Lung (tissue), 12 donors: ENCODE data around the gene PDZD2. TPM values are rescaled to one million over a fixed set of nuclear protein-coding genes. Genes with fewer than 3 reads are reported as not detected.

Source experiments
- ATAC-seq: fragments of 200-7000 bp; cut with Tn5 transposase; one replicate; pipeline ENCODE4 v1.9.1; 2020; ENCODE audit warnings: moderate number of reproducible peaks; ENCODE audit not compliant: insufficient read depth, low FRiP score
- DNase-seq, 3 donors: peaks; one replicate each; pipeline ENCODE4 v3.0.0-alpha.2; 2013 to 2017
- H3K27ac ChIP-seq, 2 donors: one replicate each; pipeline ENCODE4 v1.5.1; 2013; ENCODE audit warnings: mild to moderate bottlenecking in 2 of 2, moderate library complexity in 2 of 2, control low read depth in 1 of 2, inconsistent platforms in 1 of 2, low read depth in 1 of 2, low read length in 1 of 2
- H3K27me3 ChIP-seq, 3 donors: one replicate each; pipeline ENCODE4 v1.5.1; 2013; ENCODE audit warnings: low read length in 2 of 3; ENCODE audit not compliant: control insufficient read depth in 3 of 3, insufficient read depth in 3 of 3
- H3K36me3 ChIP-seq, 4 donors: one replicate each; pipeline ENCODE4 v1.5.1; 2013; ENCODE audit warnings: low read length in 4 of 4, mild to moderate bottlenecking in 1 of 4, moderate library complexity in 1 of 4; ENCODE audit not compliant: control insufficient read depth in 4 of 4, insufficient read depth in 4 of 4
- H3K4me1 ChIP-seq, 5 donors: one replicate each; pipeline ENCODE4 v1.5.1; 2013; ENCODE audit warnings: low read length in 5 of 5, mild to moderate bottlenecking in 2 of 5, moderate library complexity in 1 of 5; ENCODE audit not compliant: control insufficient read depth in 5 of 5, insufficient read depth in 5 of 5
- H3K4me3 ChIP-seq: one replicate; pipeline ENCODE4 v1.5.1; 2013; ENCODE audit warnings: mild to moderate bottlenecking, control low read depth, moderate library complexity
- H3K9ac ChIP-seq, 2 donors: one replicate each; pipeline ENCODE4 v1.5.1; 2013; ENCODE audit warnings: low read length in 2 of 2, control low read depth in 1 of 2; ENCODE audit not compliant: insufficient read depth in 1 of 2
- H3K9me3 ChIP-seq, 4 donors: one replicate each; pipeline ENCODE4 v1.5.1; 2013; ENCODE audit warnings: low read length in 3 of 4, mild to moderate bottlenecking in 1 of 4, moderate library complexity in 1 of 4; ENCODE audit not compliant: control insufficient read depth in 4 of 4, insufficient read depth in 3 of 4
- CTCF ChIP-seq: IDR thresholded peaks from 2 replicates; pipeline ENCODE4 v1.5.1; 2012; ENCODE audit warnings: mild to moderate bottlenecking; ENCODE audit errors: control extremely low read depth, extremely low read depth
- WGBS, 2 donors: extraction: QIAGEN DNeasy Blood & Tissue Kit; methylation state at CpG; one replicate each; pipeline ENCODE4 v1.1.7; 2013; 5-methylcytosine and 5-hydroxymethylcytosine counted together
- polyA plus RNA-seq, 2 donors: library from polyadenylated mRNA; stranded (reverse); fragments of 200-250 nt; gene quantifications; one replicate each; pipeline ENCODE4 v1.2.1, GENCODE V29; 2013
- total RNA-seq, 2 donors: library from RNA; depleted of rRNA in 1 of 2; stranded (reverse); fragments of >200 nt in 1 of 2; gene quantifications; one replicate each; pipeline ENCODE4 v1.2.1, GENCODE V29; 2014 to 2021
- donor health status: control.
- donor health status: control.
- donor health status: Bipolar disorder and iron deficiency.
- donor health status: healthy.
- donor health status: DM: yes; HTN: yes; CAD: no.

The PDZD2 gene
- total and polyA plus RNA-seq, 4 donors: 9.2 to 56.3 (median 24.8) TPM

DNA sequence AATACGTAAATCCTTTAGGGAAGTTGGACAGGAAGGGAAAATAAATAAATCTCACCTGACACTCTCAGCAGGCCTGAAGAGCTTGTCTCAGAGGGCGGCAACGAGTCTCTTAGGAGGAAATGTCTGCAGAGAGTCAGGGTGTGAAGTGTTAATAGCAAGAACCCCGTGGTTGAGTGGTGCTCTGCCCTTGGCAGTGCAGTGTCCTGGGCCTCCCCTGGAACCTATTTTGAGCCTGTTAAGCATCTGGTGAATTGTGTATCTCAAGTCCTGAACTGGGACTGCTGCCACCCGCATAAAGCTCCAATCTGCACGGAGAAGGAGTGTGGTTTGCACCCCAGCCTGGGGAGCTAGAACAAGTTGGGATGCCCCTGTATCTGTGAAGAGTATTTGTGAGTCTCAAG, 323.4 kb downstream of the PDZD2 start:
- Histone ChIP-seq H3K27me3 (no peaks in the 10 kb centered on the region), H3K4me3 (no peak overlapping the region), H3K9ac (no peak overlapping the region), H3K36me3 (no peaks in the 10 kb centered on the region), H3K9me3 (no peaks in the 10 kb centered on the region), H3K4me1 (peaks cover 0 to 28% (median 15%) of the 10 kb centered on the region in 5 donors), H3K27ac (peak overlapping the region; percentile 83 to 86)
- DNase-seq (peak in 1 of 3 donors; percentile 45), ATAC-seq (peak; percentile 74)
- WGBS, 2 donors: 25 to 40% methylated on average over 6 of the region's 6 CpGs
- no peak for TF ChIP-seq CTCF

DNA sequence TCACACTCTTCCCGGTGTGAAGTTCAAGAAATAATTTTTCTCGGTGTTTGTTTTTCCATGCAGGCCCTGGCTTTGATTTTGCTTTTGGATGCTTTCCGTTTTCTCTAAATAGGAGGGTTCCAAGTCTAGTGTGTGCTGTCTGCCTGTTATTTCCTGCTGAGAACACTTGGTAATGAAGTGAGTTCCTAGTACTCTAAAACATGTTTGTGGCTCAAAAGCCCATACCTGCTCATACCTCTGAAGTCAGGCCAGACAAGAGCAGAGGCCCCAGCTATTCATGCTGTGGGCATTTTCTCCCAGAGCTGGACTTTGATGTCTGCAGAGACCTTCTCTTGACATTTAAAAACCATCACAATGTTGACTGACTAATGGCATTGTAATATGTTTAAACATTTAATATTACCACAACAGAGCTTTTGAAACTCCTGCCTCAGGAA, 324.0 kb downstream of the PDZD2 start:
- Histone ChIP-seq H3K9ac (no peak overlapping the region), H3K27me3 (no peaks in the 10 kb centered on the region), H3K36me3 (no peaks in the 10 kb centered on the region), H3K4me3 (no peak overlapping the region), H3K27ac (peak overlapping the region; percentile 83 to 86), H3K9me3 (no peaks in the 10 kb centered on the region), H3K4me1 (peaks cover 0 to 24% (median 15%) of the 10 kb centered on the region in 5 donors)
- DNase-seq (peak in 1 of 3 donors; percentile 69), ATAC-seq (peak; percentile 76)
- TF ChIP-seq CTCF: no peak
- WGBS, 2 donors: 23 to 46% methylated on average over 3 of the region's 3 CpGs

DNA sequence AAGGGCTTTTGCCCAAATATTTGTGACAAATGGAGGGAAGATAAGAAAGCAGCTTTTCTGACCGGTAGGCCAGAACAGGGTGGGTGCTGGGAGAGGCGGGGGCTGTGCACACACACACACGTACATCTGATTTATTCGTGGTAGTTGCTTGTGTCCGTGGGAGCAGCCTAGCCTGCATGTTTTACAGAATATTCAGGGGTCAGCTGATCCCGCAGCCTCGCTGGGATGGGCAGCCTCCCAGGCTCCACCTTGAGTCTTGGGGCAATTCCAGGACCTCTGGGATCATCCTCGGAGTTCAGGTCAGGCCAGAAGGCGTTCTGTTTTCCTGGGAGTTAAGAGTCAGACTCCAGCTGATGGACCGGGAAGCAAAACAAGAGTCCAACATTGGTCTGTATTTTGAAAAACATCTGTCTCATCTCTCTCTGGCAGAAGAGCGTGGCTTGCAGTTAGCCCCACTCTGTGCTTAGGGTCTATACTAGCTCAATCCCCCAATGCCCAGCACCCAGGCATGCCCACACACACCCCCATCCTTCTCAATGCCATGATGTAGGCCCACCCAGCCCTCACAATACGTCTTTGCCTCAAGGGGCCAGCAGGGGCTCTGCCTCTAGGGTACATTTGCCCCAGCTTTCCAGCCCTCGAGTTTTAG, 324.6 kb downstream of the PDZD2 start:
- DNase-seq (no peak), ATAC-seq (peak; percentile 6)
- Histone ChIP-seq H3K9ac (no peak overlapping the region), H3K36me3 (no peaks in the 10 kb centered on the region), H3K9me3 (no peaks in the 10 kb centered on the region), H3K4me1 (peaks cover 0 to 24% (median 15%) of the 10 kb centered on the region in 5 donors), H3K27ac (peak overlapping the region; percentile 71 to 83), H3K4me3 (no peak overlapping the region), H3K27me3 (no peaks in the 10 kb centered on the region)
- TF ChIP-seq CTCF: no peak
- 61 to 76% methylated on average over 13 of the region's 13 CpGs for WGBS, 2 donors
